Activated gamma-delta T cell treated with Interleukin-2 at 50 U/mL for 16 hours (primary cell): ENCODE measurements around the gene BRDT.

Source experiments
- DNase-seq: peaks from one replicate; pipeline ENCODE4 v3.0.0-alpha.2; 2020

The BRDT gene

GRCh38 chr1:91949356-91949699 lies at the start of gene BRDT:
TSS of gene BRDT (plus strand) at chr1:91949401. CDS start at chr1:91962755, 13,354 bp downstream.
- DNase-seq, result no peak

GRCh38 chr1:91900562-91900961 lies 48.6 kb upstream of the BRDT start:
- DNase-seq, result no peak

GRCh38 chr1:91901231-91901630 lies 48.0 kb upstream of the BRDT start:
- no peak for DNase-seq

- DNase-seq, result no peak
Observed at GRCh38 chr1:91912266-91912665, 36.9 kb upstream of the BRDT start.

GRCh38 chr1:91913018-91913417 lies 36.2 kb upstream of the BRDT start:
- no peak for DNase-seq

- DNase-seq, result no peak
Observed at GRCh38 chr1:91916046-91916445, 33.2 kb upstream of the BRDT start.

- no peak for DNase-seq
Observed at GRCh38 chr1:91916811-91917460, 32.3 kb upstream of the BRDT start.

GRCh38 chr1:91919962-91920361 lies 29.2 kb upstream of the BRDT start:
- no peak for DNase-seq

- no peak for DNase-seq
Observed at GRCh38 chr1:91924146-91924545, 25.1 kb upstream of the BRDT start.

GRCh38 chr1:91925644-91926435 lies 23.4 kb upstream of the BRDT start:
- no peak for DNase-seq

GRCh38 chr1:91928026-91928425 lies 21.2 kb upstream of the BRDT start:
- DNase-seq, result no peak

GRCh38 chr1:91929250-91929649 lies 20.0 kb upstream of the BRDT start:
- no peak for DNase-seq

GRCh38 chr1:91937613-91938012 lies 11.6 kb upstream of the BRDT start:
- no peak for DNase-seq

GRCh38 chr1:91940496-91940895 lies 8.7 kb upstream of the BRDT start:
- no peak for DNase-seq

- DNase-seq, result no peak
Observed at GRCh38 chr1:91944087-91944486, 5.1 kb upstream of the BRDT start.

- DNase-seq, result no peak
Observed at GRCh38 chr1:91948097-91948496, 1.1 kb upstream of the BRDT start.

GRCh38 chr1:91948501-91949355 lies 473 bp upstream of the BRDT start:
- DNase-seq, result peak; percentile 51

GRCh38 chr1:91952187-91952586 lies 3.0 kb downstream of the BRDT start:
- DNase-seq, result no peak

GRCh38 chr1:91958926-91959325 lies 9.7 kb downstream of the BRDT start:
- no peak for DNase-seq

- no peak for DNase-seq
Observed at GRCh38 chr1:91968334-91968733, 19.1 kb downstream of the BRDT start.

- no peak for DNase-seq
Observed at GRCh38 chr1:91979383-91979782, 30.2 kb downstream of the BRDT start.

- no peak for DNase-seq
Observed at GRCh38 chr1:91980663-91981062, 31.5 kb downstream of the BRDT start.

- no peak for DNase-seq
Observed at GRCh38 chr1:91981996-91982609, 32.9 kb downstream of the BRDT start.
